ENCODE results near the gene TMEM178B. TPM values are rescaled to one million over a fixed set of nuclear protein-coding genes. Genes with fewer than 3 reads are reported as not detected.

TMEM178B gene
- polyA plus RNA-seq, 1 donor (not counting 4 experiments of a cell fraction or from before 2014, with no cell fraction given), result not detected

DNA sequence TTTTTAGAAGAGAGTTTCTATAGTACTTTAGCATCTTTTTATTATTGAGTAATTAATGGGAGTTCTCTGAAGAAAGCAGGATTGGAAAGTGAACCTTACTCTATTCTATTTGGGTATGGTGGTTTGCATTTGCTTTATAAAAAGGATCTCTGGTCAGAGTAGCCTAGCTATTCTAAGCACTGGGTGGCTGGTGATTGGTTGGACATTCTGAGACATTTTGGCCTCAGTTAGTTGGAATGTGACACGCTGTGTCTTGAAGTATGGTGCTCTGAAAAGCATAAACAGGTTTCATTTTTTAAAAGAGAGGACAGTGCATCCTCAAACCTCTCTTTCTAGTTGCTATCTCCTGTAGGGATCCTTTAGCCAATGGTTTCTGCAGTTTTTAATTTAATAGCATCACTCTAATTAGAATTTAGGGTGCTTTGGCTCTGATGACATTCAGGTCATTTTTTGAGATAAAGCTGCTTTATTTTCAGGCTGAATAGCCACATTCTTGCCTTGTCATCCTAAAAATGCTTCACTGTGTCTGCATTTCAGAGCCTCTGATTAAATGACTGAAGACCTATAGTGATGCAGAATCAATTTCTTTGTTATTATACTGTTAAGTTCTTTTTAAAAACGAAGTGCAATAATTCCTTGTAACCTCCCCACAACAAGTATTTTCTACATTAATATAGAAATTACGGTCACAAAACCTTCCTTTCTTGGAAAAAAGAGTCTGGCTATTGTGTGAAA, 20.6 kb downstream of the TMEM178B start:
- no peaks in the 10 kb centered on the region for H3K9me3 ChIP-seq (ENCODE audit: control insufficient read depth, low read depth, low read length)
- TF ChIP-seq, protein P1, sequence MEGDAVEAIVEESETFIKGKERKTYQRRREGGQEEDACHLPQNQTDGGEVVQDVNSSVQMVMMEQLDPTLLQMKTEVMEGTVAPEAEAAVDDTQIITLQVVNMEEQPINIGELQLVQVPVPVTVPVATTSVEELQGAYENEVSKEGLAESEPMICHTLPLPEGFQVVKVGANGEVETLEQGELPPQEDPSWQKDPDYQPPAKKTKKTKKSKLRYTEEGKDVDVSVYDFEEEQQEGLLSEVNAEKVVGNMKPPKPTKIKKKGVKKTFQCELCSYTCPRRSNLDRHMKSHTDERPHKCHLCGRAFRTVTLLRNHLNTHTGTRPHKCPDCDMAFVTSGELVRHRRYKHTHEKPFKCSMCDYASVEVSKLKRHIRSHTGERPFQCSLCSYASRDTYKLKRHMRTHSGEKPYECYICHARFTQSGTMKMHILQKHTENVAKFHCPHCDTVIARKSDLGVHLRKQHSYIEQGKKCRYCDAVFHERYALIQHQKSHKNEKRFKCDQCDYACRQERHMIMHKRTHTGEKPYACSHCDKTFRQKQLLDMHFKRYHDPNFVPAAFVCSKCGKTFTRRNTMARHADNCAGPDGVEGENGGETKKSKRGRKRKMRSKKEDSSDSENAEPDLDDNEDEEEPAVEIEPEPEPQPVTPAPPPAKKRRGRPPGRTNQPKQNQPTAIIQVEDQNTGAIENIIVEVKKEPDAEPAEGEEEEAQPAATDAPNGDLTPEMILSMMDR (optimal IDR thresholded peaks at IDR 0.05 in 1 of 3, IDR thresholded peaks at IDR 0.05 in 1 of 3, conservative IDR thresholded peaks at IDR 0.05 in 1 of 3; ENCODE audit: extremely low read depth in 1 of 3, insufficient read depth in 2 of 3, low read length in 3 of 3), result no peak
- TF ChIP-seq EZH2 (IDR thresholded peaks at IDR 0.05; ENCODE audit: low read length), result no peak
- no peak for DNase-seq (ENCODE audit: low read depth, low spot score)
- H3K36me3 ChIP-seq (ENCODE audit: control insufficient read depth in 2 of 2, extremely low read depth in 1 of 2, insufficient read depth in 2 of 2, low read length in 2 of 2), result no peaks in the 10 kb centered on the region
- no peak overlapping the region for H3K9ac ChIP-seq (ENCODE audit: control insufficient read depth, extremely low read depth, insufficient read depth, low read length)
- H4K20me1 ChIP-seq (ENCODE audit: control insufficient read depth, extremely low read depth, insufficient read depth, low read length), result no peaks in the 10 kb centered on the region
- H3K4me1 ChIP-seq (ENCODE audit: control insufficient read depth, extremely low read depth, insufficient read depth, low read length), result no peaks in the 10 kb centered on the region
- no peaks in the 10 kb centered on the region for H3K9me1 ChIP-seq (ENCODE audit: control insufficient read depth, extremely low read depth, insufficient read depth, low read length)
- dilution Hi-C loops (cut with MboI; ENCODE audit: extremely low pct_ligation_motif_present, low sequenced_read_pairs), result no loop called here
- no peak overlapping the region for H3K4me3 ChIP-seq (ENCODE audit: control insufficient read depth in 2 of 3, extremely low read depth in 1 of 3, insufficient read depth in 2 of 3, low read depth in 1 of 3, low read length in 3 of 3)
- no peak overlapping the region for H3K4me2 ChIP-seq (ENCODE audit: control insufficient read depth, extremely low read depth, insufficient read depth, low read depth, low read length)
- no peaks in the 10 kb centered on the region for H3K27me3 ChIP-seq (ENCODE audit: control insufficient read depth, extremely low read depth, insufficient read depth, low read length)
- no peak for FAIRE-seq
- H3K79me2 ChIP-seq (ENCODE audit: control insufficient read depth, insufficient read depth, low read length), result no peaks in the 10 kb centered on the region
- no peak overlapping the region for H2AFZ ChIP-seq (ENCODE audit: control insufficient read depth, low read length)
- H3K27ac ChIP-seq (ENCODE audit: control insufficient read depth, insufficient read depth, low read length), result no peak overlapping the region

DNA sequence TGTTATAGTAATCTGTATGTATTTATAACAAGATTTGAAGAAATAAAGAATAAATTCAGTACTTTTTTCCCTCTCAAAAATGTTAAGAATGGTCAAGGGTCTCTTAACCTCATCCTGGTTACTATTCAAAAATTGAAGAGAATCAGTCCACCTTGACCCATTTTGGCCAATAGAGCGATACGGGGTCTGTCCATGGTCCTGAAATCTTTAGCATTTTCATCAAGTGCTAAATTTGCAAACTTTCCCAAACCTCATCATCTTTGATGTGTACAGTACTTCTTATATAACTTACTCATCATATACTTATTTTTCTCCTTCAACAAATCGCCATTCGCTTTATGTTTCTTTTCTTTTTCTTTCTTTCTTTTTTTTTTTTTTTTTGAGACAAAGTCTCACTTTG, 23.6 kb downstream of the TMEM178B start:
- DNase-seq (ENCODE audit: low read depth, low spot score) (no peak), FAIRE-seq (no peak)
- no peak overlapping the region for H2AFZ ChIP-seq (ENCODE audit: control insufficient read depth, low read length)
- no peak overlapping the region for H3K4me3 ChIP-seq (ENCODE audit: control insufficient read depth in 2 of 3, extremely low read depth in 1 of 3, insufficient read depth in 2 of 3, low read depth in 1 of 3, low read length in 3 of 3)
- H3K9me3 ChIP-seq (ENCODE audit: control insufficient read depth, low read depth, low read length), result no peaks in the 10 kb centered on the region
- no peak overlapping the region for H3K27ac ChIP-seq (ENCODE audit: control insufficient read depth, insufficient read depth, low read length)
- no peak overlapping the region for H3K9ac ChIP-seq (ENCODE audit: control insufficient read depth, extremely low read depth, insufficient read depth, low read length)
- dilution Hi-C loops (cut with MboI; ENCODE audit: extremely low pct_ligation_motif_present, low sequenced_read_pairs), result no loop called here
- H3K9me1 ChIP-seq (ENCODE audit: control insufficient read depth, extremely low read depth, insufficient read depth, low read length), result no peaks in the 10 kb centered on the region
- no peaks in the 10 kb centered on the region for H3K79me2 ChIP-seq (ENCODE audit: control insufficient read depth, insufficient read depth, low read length)
- no peak overlapping the region for H3K4me2 ChIP-seq (ENCODE audit: control insufficient read depth, extremely low read depth, insufficient read depth, low read depth, low read length)
- TF ChIP-seq EZH2 (IDR thresholded peaks at IDR 0.05; ENCODE audit: low read length), result no peak
- TF ChIP-seq, protein P1 (optimal IDR thresholded peaks at IDR 0.05 in 1 of 3, IDR thresholded peaks at IDR 0.05 in 1 of 3, conservative IDR thresholded peaks at IDR 0.05 in 1 of 3; ENCODE audit: extremely low read depth in 1 of 3, insufficient read depth in 2 of 3, low read length in 3 of 3), result no peak
- H3K4me1 ChIP-seq (ENCODE audit: control insufficient read depth, extremely low read depth, insufficient read depth, low read length), result no peaks in the 10 kb centered on the region
- no peaks in the 10 kb centered on the region for H3K27me3 ChIP-seq (ENCODE audit: control insufficient read depth, extremely low read depth, insufficient read depth, low read length)
- H3K36me3 ChIP-seq (ENCODE audit: control insufficient read depth in 2 of 2, extremely low read depth in 1 of 2, insufficient read depth in 2 of 2, low read length in 2 of 2), result no peaks in the 10 kb centered on the region
- H4K20me1 ChIP-seq (ENCODE audit: control insufficient read depth, extremely low read depth, insufficient read depth, low read length), result no peaks in the 10 kb centered on the region
